ENCODE measurements around the gene SMARCC2. TPM values are rescaled to one million over a fixed set of nuclear protein-coding genes. Genes with fewer than 3 reads are reported as not detected.

SMARCC2 gene
- total RNA-seq, 1 donor from 2014 or later = 43.9 TPM

DNA sequence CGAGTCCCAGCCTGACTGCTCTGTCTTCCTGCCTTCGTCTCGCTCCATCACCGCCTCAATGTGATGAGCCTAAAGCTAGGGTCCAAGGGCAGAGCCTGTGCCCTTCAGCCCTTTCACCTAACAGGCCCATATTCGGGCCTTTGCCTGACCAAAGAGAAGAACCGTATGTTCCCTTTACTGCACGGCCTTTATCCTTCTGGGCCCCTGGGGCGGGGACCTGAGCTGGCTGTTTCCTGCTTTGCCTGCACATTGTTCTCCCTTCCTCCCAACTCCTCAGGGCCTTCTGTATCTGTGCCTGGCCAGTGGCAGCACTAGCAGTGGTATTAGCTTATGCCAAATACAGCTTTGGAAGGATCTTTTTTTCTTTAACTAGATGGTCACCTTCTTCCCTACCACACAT lies 45.4 kb downstream of the SMARCC2 start:
- H3K4me3 ChIP-seq (ENCODE audit: low read depth, low read length) = no peak overlapping the region
- TF ChIP-seq, protein P1, sequence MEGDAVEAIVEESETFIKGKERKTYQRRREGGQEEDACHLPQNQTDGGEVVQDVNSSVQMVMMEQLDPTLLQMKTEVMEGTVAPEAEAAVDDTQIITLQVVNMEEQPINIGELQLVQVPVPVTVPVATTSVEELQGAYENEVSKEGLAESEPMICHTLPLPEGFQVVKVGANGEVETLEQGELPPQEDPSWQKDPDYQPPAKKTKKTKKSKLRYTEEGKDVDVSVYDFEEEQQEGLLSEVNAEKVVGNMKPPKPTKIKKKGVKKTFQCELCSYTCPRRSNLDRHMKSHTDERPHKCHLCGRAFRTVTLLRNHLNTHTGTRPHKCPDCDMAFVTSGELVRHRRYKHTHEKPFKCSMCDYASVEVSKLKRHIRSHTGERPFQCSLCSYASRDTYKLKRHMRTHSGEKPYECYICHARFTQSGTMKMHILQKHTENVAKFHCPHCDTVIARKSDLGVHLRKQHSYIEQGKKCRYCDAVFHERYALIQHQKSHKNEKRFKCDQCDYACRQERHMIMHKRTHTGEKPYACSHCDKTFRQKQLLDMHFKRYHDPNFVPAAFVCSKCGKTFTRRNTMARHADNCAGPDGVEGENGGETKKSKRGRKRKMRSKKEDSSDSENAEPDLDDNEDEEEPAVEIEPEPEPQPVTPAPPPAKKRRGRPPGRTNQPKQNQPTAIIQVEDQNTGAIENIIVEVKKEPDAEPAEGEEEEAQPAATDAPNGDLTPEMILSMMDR (conservative IDR thresholded peaks at IDR 0.05; ENCODE audit: low read depth, low read length) = no peak
- no peak for DNase-seq (ENCODE audit: low read depth)

DNA sequence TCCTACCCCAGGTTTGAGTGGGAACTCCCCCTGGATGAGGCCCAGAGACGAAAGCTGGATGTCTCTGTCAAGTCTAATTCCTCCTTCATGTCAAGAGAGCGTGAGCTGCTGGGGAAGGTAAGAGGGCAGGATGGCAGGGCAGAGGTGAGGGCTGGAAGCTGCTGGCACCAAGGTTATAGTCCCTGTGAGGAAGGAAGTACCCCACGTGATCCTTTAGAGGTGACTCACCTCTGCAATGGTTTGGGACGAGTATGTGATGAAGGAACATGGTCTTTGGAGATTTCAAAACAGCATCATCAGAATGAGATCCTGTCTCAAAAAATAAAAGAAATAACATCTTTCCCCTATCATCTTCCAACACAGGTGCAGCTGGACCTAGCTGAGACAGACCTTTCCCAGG lies 46.1 kb downstream of the SMARCC2 start:
- DNase-seq (ENCODE audit: low read depth) = no peak
- TF ChIP-seq, protein P1 (conservative IDR thresholded peaks at IDR 0.05; ENCODE audit: low read depth, low read length) = no peak
- H3K4me3 ChIP-seq (ENCODE audit: low read depth, low read length) = no peak overlapping the region

DNA sequence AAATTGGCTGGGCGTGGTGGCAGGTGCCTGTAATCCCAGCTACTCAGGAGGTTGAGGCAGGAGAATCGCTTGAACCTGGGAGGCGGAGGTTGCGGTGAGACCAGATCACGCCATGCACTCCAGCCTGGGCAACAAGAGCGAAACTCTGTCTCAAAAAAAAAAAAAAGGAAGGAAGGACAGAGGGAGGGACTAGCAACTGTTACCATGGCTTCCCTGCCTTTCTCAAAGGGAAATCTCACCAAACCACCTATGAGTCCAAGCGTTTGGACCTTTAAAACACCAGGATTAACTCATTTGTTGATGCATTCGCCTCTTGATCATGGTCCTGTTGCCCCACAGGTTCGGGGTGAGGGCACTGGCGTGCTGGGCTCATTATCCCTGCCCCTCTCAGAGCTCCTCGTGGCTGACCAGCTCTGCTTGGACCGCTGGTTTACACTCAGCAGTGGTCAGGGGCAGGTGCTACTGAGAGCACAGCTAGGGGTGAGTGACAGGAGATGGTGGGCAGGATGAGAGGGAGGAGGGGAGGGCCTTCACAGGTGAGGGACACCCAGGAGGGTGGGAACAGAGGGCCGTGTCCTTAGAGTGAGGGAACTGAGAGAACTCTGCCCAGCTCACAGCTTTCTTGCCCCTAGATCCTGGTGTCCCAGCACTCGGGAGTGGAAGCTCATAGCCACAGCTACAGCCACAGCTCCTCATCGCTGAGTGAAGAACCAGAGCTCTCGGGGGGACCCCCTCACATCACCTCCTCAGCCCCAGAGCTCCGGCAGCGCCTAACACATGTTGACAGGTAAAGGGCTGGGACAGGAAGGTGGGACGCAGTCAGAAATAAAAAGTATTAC lies 47.1 kb downstream of the SMARCC2 start:
- no peak for DNase-seq (ENCODE audit: low read depth)
- no peak overlapping the region for H3K4me3 ChIP-seq (ENCODE audit: low read depth, low read length)
- TF ChIP-seq, protein P1 (conservative IDR thresholded peaks at IDR 0.05; ENCODE audit: low read depth, low read length) = no peak

DNA sequence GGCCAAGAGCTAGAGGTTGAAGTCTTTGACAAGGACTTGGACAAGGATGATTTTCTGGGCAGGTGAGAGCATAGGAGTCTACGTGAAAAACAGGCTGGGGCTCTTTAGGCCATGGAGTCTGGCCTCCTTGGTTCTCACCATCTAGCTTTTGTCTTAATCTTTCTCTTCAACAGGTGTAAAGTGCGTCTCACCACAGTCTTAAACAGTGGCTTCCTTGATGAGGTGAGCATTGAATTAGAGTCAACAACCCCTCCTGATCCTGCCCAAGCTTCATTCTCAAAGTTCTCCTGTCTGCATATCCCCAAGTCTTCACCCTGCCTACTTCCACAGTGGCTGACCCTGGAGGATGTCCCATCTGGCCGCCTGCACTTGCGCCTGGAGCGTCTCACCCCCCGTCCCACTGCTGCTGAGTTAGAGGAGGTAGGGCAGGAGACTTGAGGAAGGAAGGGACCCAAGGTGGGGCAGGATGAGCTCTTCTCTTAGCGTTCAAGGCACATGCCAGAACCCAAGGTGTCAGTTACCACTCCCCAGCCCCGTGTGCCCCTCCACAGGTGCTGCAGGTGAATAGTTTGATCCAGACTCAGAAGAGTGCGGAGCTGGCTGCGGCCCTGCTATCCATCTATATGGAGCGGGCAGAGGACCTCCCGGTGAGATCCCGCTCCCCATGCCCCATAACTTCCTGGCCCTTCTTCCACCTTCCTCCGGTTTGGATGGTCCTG lies 51.3 kb downstream of the SMARCC2 start:
- TF ChIP-seq, protein P1 (conservative IDR thresholded peaks at IDR 0.05; ENCODE audit: low read depth, low read length) = no peak
- H3K4me3 ChIP-seq (ENCODE audit: low read depth, low read length) = no peak overlapping the region
- DNase-seq (ENCODE audit: low read depth) = no peak

DNA sequence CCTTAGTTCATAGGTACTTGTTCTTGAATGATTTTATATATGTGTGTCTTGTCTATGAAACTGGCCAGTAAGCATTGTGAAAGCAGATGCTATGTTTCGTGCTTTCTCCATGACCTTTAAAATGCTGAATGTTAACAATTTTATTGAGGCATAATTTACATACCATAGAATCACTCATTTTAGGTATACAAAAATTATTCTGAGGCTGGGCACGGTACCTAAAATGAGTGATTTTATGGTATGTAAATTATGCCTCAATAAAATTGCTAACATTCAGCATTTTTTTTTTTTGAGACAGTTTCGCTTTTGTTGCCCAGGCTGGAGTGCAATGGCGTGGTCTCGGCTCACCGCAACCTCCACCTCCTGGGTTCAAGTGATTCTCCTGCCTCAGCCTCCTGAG lies 54.4 kb downstream of the SMARCC2 start:
- DNase-seq (ENCODE audit: low read depth) = no peak
- no peak overlapping the region for H3K4me3 ChIP-seq (ENCODE audit: low read depth, low read length)
- TF ChIP-seq, protein P1 (conservative IDR thresholded peaks at IDR 0.05; ENCODE audit: low read depth, low read length) = no peak

DNA sequence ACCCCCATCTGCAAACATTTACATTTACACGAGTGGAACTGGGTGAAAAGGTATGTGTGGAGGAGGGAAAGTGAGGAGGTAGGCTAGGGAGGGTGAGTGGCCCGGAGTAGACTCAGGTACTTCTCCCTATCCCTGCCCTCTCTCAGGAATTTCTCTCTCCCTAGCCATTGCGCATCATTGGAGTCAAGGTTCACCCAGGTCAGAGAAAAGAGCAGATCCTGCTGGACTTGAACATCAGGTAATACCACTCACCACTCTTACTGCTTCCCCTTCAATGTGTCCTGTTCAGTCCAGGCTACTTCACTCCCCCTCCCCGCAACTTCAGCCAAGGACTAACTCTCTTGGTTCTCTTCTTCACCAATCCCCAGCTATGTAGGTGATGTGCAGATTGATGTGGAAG lies 58.4 kb downstream of the SMARCC2 start:
- TF ChIP-seq, protein P1 (conservative IDR thresholded peaks at IDR 0.05; ENCODE audit: low read depth, low read length) = no peak
- no peak overlapping the region for H3K4me3 ChIP-seq (ENCODE audit: low read depth, low read length)
- DNase-seq (ENCODE audit: low read depth) = no peak
